Transverse colon (tissue), 4 donors: ENCODE results near the gene CCNH.

ENCODE experiments used
- EP300 ChIP-seq: sonication (generic); formaldehyde crosslinking; IDR thresholded peaks from one replicate; pipeline ENCODE4 v1.6.1; 2017; ENCODE audit warnings: antibody characterized with exemption, low read depth
- POLR2A ChIP-seq: fragments of 450-650 bp; IDR thresholded peaks from one replicate; pipeline ENCODE4 v1.6.1; 2016; ENCODE audit warnings: antibody characterized with exemption, mild to moderate bottlenecking, moderate library complexity
- POLR2AphosphoS5 ChIP-seq, 3 donors: sonication (generic); formaldehyde crosslinking; IDR thresholded peaks; one replicate each; pipeline ENCODE4 v1.6.1; 2016; ENCODE audit warnings: antibody characterized with exemption in 3 of 3
- TF ChIP-seq, protein P1 (sequence below), 5 experiments: fragments of 200-600 bp in 3 of 5; fragments of 450-650 bp in 2 of 5; sonication (generic) in 3 of 5; IDR thresholded peaks; 1 replicate in 2 of 5; 2 replicates in 3 of 5; pipeline ENCODE4 v1.5.1; 2016 to 2017; ENCODE audit warnings: antibody characterized with exemption in 5 of 5, inconsistent platforms in 3 of 5, mild to moderate bottlenecking in 2 of 5, moderate library complexity in 1 of 5

GRCh38 chr5:87372705-87373104 lies 40.0 kb downstream of the CCNH start:
- no peak for TF ChIP-seq POLR2AphosphoS5 (IDR thresholded peaks at IDR 0.05)
- TF ChIP-seq, protein P1, sequence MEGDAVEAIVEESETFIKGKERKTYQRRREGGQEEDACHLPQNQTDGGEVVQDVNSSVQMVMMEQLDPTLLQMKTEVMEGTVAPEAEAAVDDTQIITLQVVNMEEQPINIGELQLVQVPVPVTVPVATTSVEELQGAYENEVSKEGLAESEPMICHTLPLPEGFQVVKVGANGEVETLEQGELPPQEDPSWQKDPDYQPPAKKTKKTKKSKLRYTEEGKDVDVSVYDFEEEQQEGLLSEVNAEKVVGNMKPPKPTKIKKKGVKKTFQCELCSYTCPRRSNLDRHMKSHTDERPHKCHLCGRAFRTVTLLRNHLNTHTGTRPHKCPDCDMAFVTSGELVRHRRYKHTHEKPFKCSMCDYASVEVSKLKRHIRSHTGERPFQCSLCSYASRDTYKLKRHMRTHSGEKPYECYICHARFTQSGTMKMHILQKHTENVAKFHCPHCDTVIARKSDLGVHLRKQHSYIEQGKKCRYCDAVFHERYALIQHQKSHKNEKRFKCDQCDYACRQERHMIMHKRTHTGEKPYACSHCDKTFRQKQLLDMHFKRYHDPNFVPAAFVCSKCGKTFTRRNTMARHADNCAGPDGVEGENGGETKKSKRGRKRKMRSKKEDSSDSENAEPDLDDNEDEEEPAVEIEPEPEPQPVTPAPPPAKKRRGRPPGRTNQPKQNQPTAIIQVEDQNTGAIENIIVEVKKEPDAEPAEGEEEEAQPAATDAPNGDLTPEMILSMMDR (IDR thresholded peaks at IDR 0.05): no peak
- no peak for TF ChIP-seq POLR2A
- TF ChIP-seq EP300: no peak
